Measurements from ENCODE around the gene EN1.

- TF ChIP-seq CTCF (optimal IDR thresholded peaks at IDR 0.05 in 1 of 3, IDR thresholded peaks at IDR 0.05 in 1 of 3, conservative IDR thresholded peaks at IDR 0.05 in 1 of 3; ENCODE audit: extremely low read depth in 1 of 3, insufficient read depth in 2 of 3, low read length in 3 of 3) (no peak), EZH2 (IDR thresholded peaks at IDR 0.05; ENCODE audit: low read length) (no peak)
Observed at GRCh38 chr2:118849226-118850167, 2.0 kb upstream of the EN1 start.

Measured in keratinocyte (primary cell).